ENCODE measurements around the gene YIPF5. TPM values are rescaled to one million over a fixed set of nuclear protein-coding genes. Genes with fewer than 3 reads are reported as not detected.

The YIPF5 gene
- total RNA-seq, 1 donor from 2014 or later, result 31.0 TPM

DNA sequence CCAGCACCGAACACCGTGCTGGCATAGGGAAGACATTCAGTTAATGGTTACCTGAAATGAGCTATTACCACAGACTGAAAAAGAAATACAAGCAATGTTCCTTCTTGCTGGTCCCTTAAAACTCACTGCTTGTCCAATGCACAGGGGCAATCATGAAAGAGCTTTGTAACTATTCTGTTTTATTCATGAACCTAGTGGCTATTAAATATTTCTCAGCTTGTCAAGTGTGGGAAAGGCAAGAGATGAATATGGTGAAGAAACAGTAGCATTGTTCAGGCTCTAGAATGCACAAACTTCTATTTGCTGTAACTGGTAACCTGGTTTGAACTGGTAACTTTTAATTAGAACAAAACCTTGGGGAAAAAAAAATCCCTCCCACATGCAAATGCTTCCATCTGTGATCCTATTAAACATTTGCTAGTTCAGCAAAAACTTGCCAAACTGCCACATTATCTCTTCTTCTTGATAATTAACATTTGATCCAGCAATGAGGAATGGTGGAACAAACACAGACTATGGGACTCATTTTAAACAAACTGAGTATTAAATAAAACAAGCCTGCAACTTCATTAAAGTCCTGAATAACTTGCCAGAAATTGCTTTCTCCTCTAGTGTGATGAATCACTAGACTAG lies 36.1 kb downstream of the YIPF5 start:
- DNase-seq (ENCODE audit: low spot score in 2 of 2), result no peak
- TF ChIP-seq, protein P1, sequence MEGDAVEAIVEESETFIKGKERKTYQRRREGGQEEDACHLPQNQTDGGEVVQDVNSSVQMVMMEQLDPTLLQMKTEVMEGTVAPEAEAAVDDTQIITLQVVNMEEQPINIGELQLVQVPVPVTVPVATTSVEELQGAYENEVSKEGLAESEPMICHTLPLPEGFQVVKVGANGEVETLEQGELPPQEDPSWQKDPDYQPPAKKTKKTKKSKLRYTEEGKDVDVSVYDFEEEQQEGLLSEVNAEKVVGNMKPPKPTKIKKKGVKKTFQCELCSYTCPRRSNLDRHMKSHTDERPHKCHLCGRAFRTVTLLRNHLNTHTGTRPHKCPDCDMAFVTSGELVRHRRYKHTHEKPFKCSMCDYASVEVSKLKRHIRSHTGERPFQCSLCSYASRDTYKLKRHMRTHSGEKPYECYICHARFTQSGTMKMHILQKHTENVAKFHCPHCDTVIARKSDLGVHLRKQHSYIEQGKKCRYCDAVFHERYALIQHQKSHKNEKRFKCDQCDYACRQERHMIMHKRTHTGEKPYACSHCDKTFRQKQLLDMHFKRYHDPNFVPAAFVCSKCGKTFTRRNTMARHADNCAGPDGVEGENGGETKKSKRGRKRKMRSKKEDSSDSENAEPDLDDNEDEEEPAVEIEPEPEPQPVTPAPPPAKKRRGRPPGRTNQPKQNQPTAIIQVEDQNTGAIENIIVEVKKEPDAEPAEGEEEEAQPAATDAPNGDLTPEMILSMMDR (IDR thresholded peaks at IDR 0.05), result no peak

GRCh38 chr5:144133050-144133633 lies 37.3 kb downstream of the YIPF5 start:
- H3K27ac ChIP-seq, result no peak overlapping the region
- no peak overlapping the region for H3K4me3 ChIP-seq
- TF ChIP-seq, protein P1 (IDR thresholded peaks at IDR 0.05), result no peak
- H3K27me3 ChIP-seq, result no peaks in the 10 kb centered on the region
- H3K36me3 ChIP-seq, result no peaks in the 10 kb centered on the region
- H3K9me3 ChIP-seq, result no peaks in the 10 kb centered on the region
- intact Hi-C loops (cut with DNase I), result no loop called here
- no peaks in the 10 kb centered on the region for H3K4me1 ChIP-seq
- no peak for DNase-seq (ENCODE audit: low spot score in 2 of 2)

More for the DNA sequence above, 36.1 kb downstream of the YIPF5 start:
- H3K27ac ChIP-seq, result no peak overlapping the region
- no peaks in the 10 kb centered on the region for H3K36me3 ChIP-seq
- no peaks in the 10 kb centered on the region for H3K4me1 ChIP-seq
- H3K27me3 ChIP-seq, result no peaks in the 10 kb centered on the region
- no peak overlapping the region for H3K4me3 ChIP-seq
- H3K9me3 ChIP-seq, result no peaks in the 10 kb centered on the region
- intact Hi-C loops (cut with DNase I), result no loop called here

DNA sequence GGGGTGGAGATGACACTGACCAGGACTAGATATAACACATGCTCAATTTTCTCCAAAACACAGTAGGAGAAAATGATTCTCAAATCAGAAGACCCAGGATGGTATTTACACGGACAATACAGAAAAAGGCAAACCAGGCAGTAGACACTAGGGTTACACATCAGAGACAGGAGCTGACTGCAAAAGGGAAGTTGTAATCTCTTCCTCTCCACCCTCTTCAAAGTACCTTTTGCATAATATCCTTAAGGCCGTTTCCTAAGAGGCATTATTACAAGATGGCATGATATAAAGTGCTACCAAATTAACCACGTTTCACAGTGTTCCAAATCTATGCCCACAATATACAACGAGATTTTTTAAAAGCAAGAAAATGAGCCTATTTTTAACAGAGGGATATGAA lies 39.2 kb downstream of the YIPF5 start:
- no peaks in the 10 kb centered on the region for H3K36me3 ChIP-seq
- no peak overlapping the region for H3K4me3 ChIP-seq
- H3K9me3 ChIP-seq, result no peaks in the 10 kb centered on the region
- DNase-seq (ENCODE audit: low spot score in 2 of 2), result no peak
- no peak overlapping the region for H3K27ac ChIP-seq
- intact Hi-C loops (cut with DNase I), result no loop called here
- H3K4me1 ChIP-seq, result no peaks in the 10 kb centered on the region
- no peaks in the 10 kb centered on the region for H3K27me3 ChIP-seq
- TF ChIP-seq, protein P1 (IDR thresholded peaks at IDR 0.05), result no peak

GRCh38 chr5:144130306-144130705 lies 40.2 kb downstream of the YIPF5 start:
- no peaks in the 10 kb centered on the region for H3K36me3 ChIP-seq
- TF ChIP-seq, protein P1 (IDR thresholded peaks at IDR 0.05), result no peak
- no peaks in the 10 kb centered on the region for H3K4me1 ChIP-seq
- no peak overlapping the region for H3K27ac ChIP-seq
- no peaks in the 10 kb centered on the region for H3K27me3 ChIP-seq
- H3K9me3 ChIP-seq, result no peaks in the 10 kb centered on the region
- no peak overlapping the region for H3K4me3 ChIP-seq
- no peak for DNase-seq (ENCODE audit: low spot score in 2 of 2)
- intact Hi-C loops (cut with DNase I), result no loop called here

DNA sequence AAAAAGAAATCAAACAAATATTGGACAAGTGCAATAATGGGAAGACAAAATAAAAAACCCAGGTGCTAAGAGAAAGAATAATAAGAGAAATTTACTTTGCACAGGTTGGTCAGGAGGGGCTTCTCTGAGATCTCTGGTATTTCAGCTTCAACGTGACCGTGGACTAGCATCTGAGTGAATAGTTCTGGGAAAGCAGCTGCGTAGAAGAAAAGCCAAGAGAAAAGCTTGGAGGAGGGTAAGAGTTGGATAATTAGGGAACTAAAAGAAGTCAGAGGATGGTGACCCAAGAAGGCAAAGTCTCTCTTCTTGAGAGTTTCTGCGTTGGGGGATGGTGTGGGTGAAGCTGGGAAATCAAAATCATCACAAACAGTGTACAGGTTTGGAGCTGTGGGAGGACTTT lies 41.6 kb downstream of the YIPF5 start:
- Histone ChIP-seq H3K27me3 (no peaks in the 10 kb centered on the region), H3K36me3 (no peaks in the 10 kb centered on the region), H3K4me1 (no peaks in the 10 kb centered on the region), H3K9me3 (no peaks in the 10 kb centered on the region), H3K4me3 (no peak overlapping the region), H3K27ac (no peak overlapping the region)
- TF ChIP-seq, protein P1 (IDR thresholded peaks at IDR 0.05), result no peak
- intact Hi-C loops (cut with DNase I), result no loop called here
- DNase-seq (ENCODE audit: low spot score in 2 of 2), result no peak

Data from ascending aorta (tissue), 2 donors.